Activated naive CD4-positive, alpha-beta T cell treated with anti-CD3 and anti-CD28 coated beads, Interleukin-2, amount 50 U/mL, for 24 hours (primary cell): Measurements from ENCODE around the gene FARS2.

Experiments
- H3K27ac Mint-ChIP-seq: one replicate; pipeline ENCODE4 v1.8.0; 2021; ENCODE audit warnings: mild to moderate bottlenecking, mixed read lengths
- H3K27me3 Mint-ChIP-seq: one replicate; pipeline ENCODE4 v1.8.0; 2021; ENCODE audit warnings: mixed read lengths
- H3K36me3 Mint-ChIP-seq: one replicate; pipeline ENCODE4 v1.8.0; 2021; ENCODE audit warnings: mixed read lengths
- H3K4me1 Mint-ChIP-seq: one replicate; pipeline ENCODE4 v1.8.0; 2021; ENCODE audit warnings: mixed read lengths
- H3K4me3 Mint-ChIP-seq: one replicate; pipeline ENCODE4 v1.8.0; 2021; ENCODE audit warnings: mild to moderate bottlenecking, mixed read lengths
- H3K9me3 Mint-ChIP-seq: one replicate; pipeline ENCODE4 v1.8.0; 2021; ENCODE audit warnings: mixed read lengths

FARS2 gene

GRCh38 chr6:5726976-5727718 is 465.8 kb downstream of the FARS2 start:
- Mint-ChIP-seq H3K4me3 (no peak overlapping the region), H3K27me3 (no peaks in the 10 kb centered on the region), H3K36me3 (peaks cover 5% of the 10 kb centered on the region), H3K27ac (no peak overlapping the region), H3K9me3 (no peaks in the 10 kb centered on the region), H3K4me1 (peaks cover 32% of the 10 kb centered on the region)

- peaks cover 5% of the 10 kb centered on the region for H3K36me3 Mint-ChIP-seq
- H3K9me3 Mint-ChIP-seq, result no peaks in the 10 kb centered on the region
- no peak overlapping the region for H3K27ac Mint-ChIP-seq
- peaks cover 20% of the 10 kb centered on the region for H3K4me1 Mint-ChIP-seq
- H3K4me3 Mint-ChIP-seq, result no peak overlapping the region
- H3K27me3 Mint-ChIP-seq, result no peaks in the 10 kb centered on the region
These were observed 467.2 kb downstream of the FARS2 start for GRCh38 chr6:5728351-5729079.

- peaks cover 14% of the 10 kb centered on the region for H3K4me1 Mint-ChIP-seq
- H3K36me3 Mint-ChIP-seq, result peaks cover 5% of the 10 kb centered on the region
- no peaks in the 10 kb centered on the region for H3K9me3 Mint-ChIP-seq
- no peak overlapping the region for H3K4me3 Mint-ChIP-seq
- no peaks in the 10 kb centered on the region for H3K27me3 Mint-ChIP-seq
- no peak overlapping the region for H3K27ac Mint-ChIP-seq
These were observed 467.7 kb downstream of the FARS2 start for GRCh38 chr6:5729080-5729434.

- H3K36me3 Mint-ChIP-seq, result peaks cover 5% of the 10 kb centered on the region
- H3K4me3 Mint-ChIP-seq, result no peak overlapping the region
- H3K27ac Mint-ChIP-seq, result no peak overlapping the region
- H3K27me3 Mint-ChIP-seq, result no peaks in the 10 kb centered on the region
- H3K9me3 Mint-ChIP-seq, result no peaks in the 10 kb centered on the region
- H3K4me1 Mint-ChIP-seq, result peaks cover 6% of the 10 kb centered on the region
These were observed 468.7 kb downstream of the FARS2 start for GRCh38 chr6:5729813-5730517.

- no peak overlapping the region for H3K4me3 Mint-ChIP-seq
- H3K27ac Mint-ChIP-seq, result peak overlapping the region; percentile 71
- H3K9me3 Mint-ChIP-seq, result no peaks in the 10 kb centered on the region
- peaks cover 3% of the 10 kb centered on the region for H3K4me1 Mint-ChIP-seq
- H3K36me3 Mint-ChIP-seq, result peaks cover 5% of the 10 kb centered on the region
- H3K27me3 Mint-ChIP-seq, result no peaks in the 10 kb centered on the region
These were observed 469.4 kb downstream of the FARS2 start for GRCh38 chr6:5730585-5731263.

GRCh38 chr6:5731435-5731834 is 470.1 kb downstream of the FARS2 start:
- H3K27me3 Mint-ChIP-seq, result no peaks in the 10 kb centered on the region
- peaks cover 6% of the 10 kb centered on the region for H3K36me3 Mint-ChIP-seq
- H3K27ac Mint-ChIP-seq, result no peak overlapping the region
- peaks cover 3% of the 10 kb centered on the region for H3K4me1 Mint-ChIP-seq
- H3K4me3 Mint-ChIP-seq, result no peak overlapping the region
- no peaks in the 10 kb centered on the region for H3K9me3 Mint-ChIP-seq

- peaks cover 3% of the 10 kb centered on the region for H3K4me1 Mint-ChIP-seq
- no peak overlapping the region for H3K4me3 Mint-ChIP-seq
- H3K9me3 Mint-ChIP-seq, result no peaks in the 10 kb centered on the region
- peaks cover 6% of the 10 kb centered on the region for H3K36me3 Mint-ChIP-seq
- no peaks in the 10 kb centered on the region for H3K27me3 Mint-ChIP-seq
- H3K27ac Mint-ChIP-seq, result no peak overlapping the region
These were observed 471.2 kb downstream of the FARS2 start for GRCh38 chr6:5732496-5732895.

GRCh38 chr6:5736016-5736738 is 474.9 kb downstream of the FARS2 start:
- H3K9me3 Mint-ChIP-seq, result no peaks in the 10 kb centered on the region
- no peak overlapping the region for H3K4me3 Mint-ChIP-seq
- no peaks in the 10 kb centered on the region for H3K27me3 Mint-ChIP-seq
- peaks cover 4% of the 10 kb centered on the region for H3K4me1 Mint-ChIP-seq
- no peak overlapping the region for H3K27ac Mint-ChIP-seq
- H3K36me3 Mint-ChIP-seq, result peaks cover 5% of the 10 kb centered on the region

GRCh38 chr6:5737460-5737859 is 476.1 kb downstream of the FARS2 start:
- Mint-ChIP-seq H3K36me3 (peaks cover 5% of the 10 kb centered on the region), H3K4me3 (no peak overlapping the region), H3K9me3 (no peaks in the 10 kb centered on the region), H3K27me3 (no peaks in the 10 kb centered on the region), H3K27ac (no peak overlapping the region), H3K4me1 (peaks cover 4% of the 10 kb centered on the region)

- Mint-ChIP-seq H3K27ac (peak overlapping the region; percentile 4), H3K4me3 (no peak overlapping the region), H3K27me3 (no peaks in the 10 kb centered on the region), H3K4me1 (peaks cover 4% of the 10 kb centered on the region), H3K36me3 (peaks cover 5% of the 10 kb centered on the region), H3K9me3 (no peaks in the 10 kb centered on the region)
These were observed 476.9 kb downstream of the FARS2 start for GRCh38 chr6:5738211-5738610.

- H3K4me1 Mint-ChIP-seq, result no peaks in the 10 kb centered on the region
- no peaks in the 10 kb centered on the region for H3K9me3 Mint-ChIP-seq
- H3K27ac Mint-ChIP-seq, result no peak overlapping the region
- H3K4me3 Mint-ChIP-seq, result no peak overlapping the region
- peaks cover 7% of the 10 kb centered on the region for H3K36me3 Mint-ChIP-seq
- H3K27me3 Mint-ChIP-seq, result no peaks in the 10 kb centered on the region
These were observed 483.2 kb downstream of the FARS2 start for GRCh38 chr6:5744497-5744896.

GRCh38 chr6:5745081-5745480 is 483.8 kb downstream of the FARS2 start:
- H3K27ac Mint-ChIP-seq, result no peak overlapping the region
- H3K9me3 Mint-ChIP-seq, result peaks cover 4% of the 10 kb centered on the region
- H3K27me3 Mint-ChIP-seq, result no peaks in the 10 kb centered on the region
- H3K36me3 Mint-ChIP-seq, result peaks cover 11% of the 10 kb centered on the region
- no peak overlapping the region for H3K4me3 Mint-ChIP-seq
- no peaks in the 10 kb centered on the region for H3K4me1 Mint-ChIP-seq

- Mint-ChIP-seq H3K4me3 (no peak overlapping the region), H3K9me3 (peaks cover 8% of the 10 kb centered on the region), H3K27ac (no peak overlapping the region), H3K4me1 (no peaks in the 10 kb centered on the region), H3K36me3 (peaks cover 14% of the 10 kb centered on the region), H3K27me3 (no peaks in the 10 kb centered on the region)
These were observed 484.9 kb downstream of the FARS2 start for GRCh38 chr6:5746053-5746758.

- Mint-ChIP-seq H3K4me3 (no peak overlapping the region), H3K36me3 (peaks cover 17% of the 10 kb centered on the region), H3K27me3 (no peaks in the 10 kb centered on the region), H3K4me1 (no peaks in the 10 kb centered on the region), H3K27ac (no peak overlapping the region), H3K9me3 (peaks cover 8% of the 10 kb centered on the region)
These were observed 485.4 kb downstream of the FARS2 start for GRCh38 chr6:5746759-5747130.

- H3K27ac Mint-ChIP-seq, result no peak overlapping the region
- H3K9me3 Mint-ChIP-seq, result peaks cover 8% of the 10 kb centered on the region
- H3K27me3 Mint-ChIP-seq, result no peaks in the 10 kb centered on the region
- no peaks in the 10 kb centered on the region for H3K4me1 Mint-ChIP-seq
- peaks cover 19% of the 10 kb centered on the region for H3K36me3 Mint-ChIP-seq
- H3K4me3 Mint-ChIP-seq, result no peak overlapping the region
These were observed 486.1 kb downstream of the FARS2 start for GRCh38 chr6:5747379-5747778.
